MCF 10A (cell line): Measurements from ENCODE around the gene LIN54. TPM values are rescaled to one million over a fixed set of nuclear protein-coding genes. Genes with fewer than 3 reads are reported as not detected.

Source experiments
- BruUV-seq: library from RNA; stranded (reverse); fragments of 400-500 nt; replicated peaks from 2 replicates; lab custom pipeline; 2021; lab: Mats Ljungman, UMichigan
- CTCF ChIA-PET: fragments of 300-600 bp; sonication (Branson Sonifier 250); formaldehyde crosslinking; extraction: SDS; loops from one replicate; lab custom pipeline; 2021; ENCODE audit warnings: antibody characterized with exemption, inconsistent platforms; lab: Yijun Ruan, JAX
- POLR2A ChIA-PET: fragments of 300-600, 350-650 bp; sonication (Branson Sonifier 250); formaldehyde crosslinking; extraction: SDS; loops from one replicate; lab custom pipeline; 2020; ENCODE audit warnings: antibody characterized with exemption, inconsistent platforms; lab: Yijun Ruan, JAX
- DNase-seq: peaks from one replicate; pipeline ENCODE4 v3.0.0-alpha.2; 2018; ENCODE audit not compliant: unreplicated experiment
- H3K27ac Mint-ChIP-seq: one replicate; pipeline ENCODE4 v1.8.0; 2022; ENCODE audit warnings: mild to moderate bottlenecking, low read depth, mixed read lengths; ENCODE audit not compliant: unreplicated experiment
- H3K27me3 Mint-ChIP-seq: one replicate; pipeline ENCODE4 v1.8.0; 2022; ENCODE audit warnings: mixed read lengths; ENCODE audit not compliant: insufficient read depth, unreplicated experiment
- H3K36me3 Mint-ChIP-seq: one replicate; pipeline ENCODE4 v1.8.0; 2022; ENCODE audit warnings: mild to moderate bottlenecking, moderate library complexity, mixed read lengths; ENCODE audit not compliant: insufficient read depth, unreplicated experiment
- H3K4me1 Mint-ChIP-seq: one replicate; pipeline ENCODE4 v1.8.0; 2022; ENCODE audit warnings: mixed read lengths; ENCODE audit not compliant: insufficient read depth, unreplicated experiment
- H3K4me3 Mint-ChIP-seq: one replicate; pipeline ENCODE4 v1.8.0; 2022; ENCODE audit warnings: mild to moderate bottlenecking, moderate library complexity, mixed read lengths; ENCODE audit not compliant: unreplicated experiment
- H3K9me3 Mint-ChIP-seq: one replicate; pipeline ENCODE4 v1.8.0; 2022; ENCODE audit warnings: mixed read lengths; ENCODE audit not compliant: unreplicated experiment
- CTCF ChIP-seq: fragments of 200-600 bp; IDR thresholded peaks from one replicate; pipeline ENCODE4 v1.8.0; 2022; ENCODE audit warnings: antibody characterized with exemption, mild to moderate bottlenecking; ENCODE audit not compliant: unreplicated experiment
- intact Hi-C: fragments of 100-400 bp; cut with micrococcal nuclease; formaldehyde crosslinking; loops from 2 replicates; pipeline ENCODE4 v1.14.1; 2022
- total RNA-seq: library from RNA; stranded (reverse); gene quantifications from 2 replicates; pipeline ENCODE4 v1.2.3, GENCODE V29; 2022

The LIN54 gene
- total RNA-seq, 1 experiment from 2014 or later, result 16.0 TPM

- BruUV-seq, result no TSS peak
- Mint-ChIP-seq H3K4me3 (no peak overlapping the region), H3K36me3 (peaks cover 13% of the 10 kb centered on the region), H3K4me1 (peaks cover 10% of the 10 kb centered on the region), H3K9me3 (no peaks in the 10 kb centered on the region), H3K27me3 (no peaks in the 10 kb centered on the region), H3K27ac (peak overlapping the region; percentile 39)
- TF ChIP-seq CTCF, result no peak
- peak; percentile 3 for DNase-seq
- ChIA-PET POLR2A (no interaction called here), CTCF (no interaction called here)
- intact Hi-C loops, result no loop called here
Measured at GRCh38 chr4:82948647-82949204, 61.9 kb downstream of the LIN54 start.

- Mint-ChIP-seq H3K4me3 (no peak overlapping the region), H3K27ac (no peak overlapping the region), H3K9me3 (no peaks in the 10 kb centered on the region), H3K36me3 (peaks cover 16% of the 10 kb centered on the region), H3K4me1 (peaks cover 10% of the 10 kb centered on the region), H3K27me3 (no peaks in the 10 kb centered on the region)
- no peak for TF ChIP-seq CTCF
- CTCF ChIA-PET, result interaction anchor here (0.6 to 0.7 kb wide), 2 partner anchors 46 to 502 kb away, joined by 4 read pairs; no protein-coding TSS in a partner anchor
- no TSS peak for BruUV-seq
- no peak for DNase-seq
- intact Hi-C loops, result no loop called here
- POLR2A ChIA-PET, result interaction anchor here (0.9 kb wide), 1 partner anchor 23 kb away, joined by 3 read pairs; no protein-coding TSS in a partner anchor
Measured at GRCh38 chr4:82947498-82947897, 63.1 kb downstream of the LIN54 start.

GRCh38 chr4:82939414-82939813 is 71.2 kb downstream of the LIN54 start:
- no peak for DNase-seq
- CTCF ChIA-PET, result interaction anchor here (0.6 kb wide), 3 partner anchors 221 to 357 kb away, joined by 3 to 5 read pairs (median 3); no protein-coding TSS in a partner anchor
- Mint-ChIP-seq H3K4me3 (no peak overlapping the region), H3K4me1 (no peaks in the 10 kb centered on the region), H3K36me3 (peaks cover 32% of the 10 kb centered on the region), H3K27ac (no peak overlapping the region), H3K27me3 (no peaks in the 10 kb centered on the region), H3K9me3 (no peaks in the 10 kb centered on the region)
- no peak for TF ChIP-seq CTCF
- intact Hi-C loops, result no loop called here
- no TSS peak for BruUV-seq
- POLR2A ChIA-PET, result interaction anchor here (1.1 to 1.4 kb wide), 2 partner anchors 12 to 32 kb away, joined by 3 read pairs; no protein-coding TSS in a partner anchor

- CTCF ChIA-PET, result no interaction called here
- H3K4me1 Mint-ChIP-seq, result no peaks in the 10 kb centered on the region
- TF ChIP-seq CTCF, result no peak
- POLR2A ChIA-PET, result interaction anchor here (0.6 to 1.3 kb wide), 2 partner anchors 10 to 45 kb away, joined by 3 to 4 read pairs; no protein-coding TSS in a partner anchor
- H3K9me3 Mint-ChIP-seq, result no peaks in the 10 kb centered on the region
- intact Hi-C loops, result no loop called here
- no TSS peak for BruUV-seq
- no peak overlapping the region for H3K4me3 Mint-ChIP-seq
- no peaks in the 10 kb centered on the region for H3K27me3 Mint-ChIP-seq
- H3K36me3 Mint-ChIP-seq, result peaks cover 47% of the 10 kb centered on the region
- no peak for DNase-seq
- no peak overlapping the region for H3K27ac Mint-ChIP-seq
Measured at GRCh38 chr4:82934441-82934840, 76.2 kb downstream of the LIN54 start.
